Peyer's patch (tissue), 4 donors: ENCODE results near the gene DENND2C. TPM values are rescaled to one million over a fixed set of nuclear protein-coding genes. Genes with fewer than 3 reads are reported as not detected.

ENCODE experiments used
- DNase-seq, 3 donors: peaks; one replicate each; pipeline ENCODE4 v3.0.0-alpha.2; 2017 to 2019
- H3K27ac ChIP-seq, 4 donors: fragments of 200-600 bp; sonication (generic); one replicate each; pipeline ENCODE4 v1.5.1; 2016 to 2019
- H3K27me3 ChIP-seq, 2 donors: fragments of 200-600 bp; sonication (generic); one replicate each; pipeline ENCODE4 v1.5.1; 2019
- H3K36me3 ChIP-seq, 3 donors: fragments of 200-600 bp; sonication (generic); one replicate each; pipeline ENCODE4 v1.5.1; 2016 to 2019
- H3K4me1 ChIP-seq, 4 donors: fragments of 200-600 bp; sonication (generic); one replicate each; pipeline ENCODE4 v1.5.1; 2016 to 2019
- H3K4me3 ChIP-seq, 4 donors: fragments of 200-600 bp; sonication (generic); 1 replicate in 3 of 4; 2 replicates in 1 of 4; pipeline ENCODE4 v1.5.1; 2016 to 2019; ENCODE audit warnings: mild to moderate bottlenecking in 1 of 4
- H3K9me3 ChIP-seq, 4 donors: fragments of 200-600 bp; sonication (generic); one replicate each; pipeline ENCODE4 v1.5.1; 2016 to 2019; ENCODE audit warnings: mild to moderate bottlenecking in 1 of 4
- CTCF ChIP-seq, 6 experiments: fragments of 450-650 bp in 4 of 6; fragments of 200-600 bp in 2 of 6; sonication (generic) in 1 of 6; IDR thresholded peaks; one replicate each; pipeline ENCODE4 v1.5.1; 2017 to 2019; ENCODE audit warnings: antibody characterized with exemption in 6 of 6, mild to moderate bottlenecking in 3 of 6, moderate library complexity in 1 of 6
- POLR2A ChIP-seq, 2 donors: fragments of 450-650 bp; IDR thresholded peaks; one replicate each; pipeline ENCODE4 v1.5.1; 2017; ENCODE audit warnings: antibody characterized with exemption in 2 of 2, mild to moderate bottlenecking in 2 of 2, moderate library complexity in 2 of 2
- total RNA-seq, 4 donors: library from RNA; depleted of rRNA; stranded (reverse); fragments of >200 nt; gene quantifications; one replicate each; pipeline ENCODE4 v1.1.0, GENCODE V29; 2016

Gene DENND2C
- total RNA-seq, 4 donors from 2014 or later = 0.35 to 17.3 (median 0.82) TPM

DNA sequence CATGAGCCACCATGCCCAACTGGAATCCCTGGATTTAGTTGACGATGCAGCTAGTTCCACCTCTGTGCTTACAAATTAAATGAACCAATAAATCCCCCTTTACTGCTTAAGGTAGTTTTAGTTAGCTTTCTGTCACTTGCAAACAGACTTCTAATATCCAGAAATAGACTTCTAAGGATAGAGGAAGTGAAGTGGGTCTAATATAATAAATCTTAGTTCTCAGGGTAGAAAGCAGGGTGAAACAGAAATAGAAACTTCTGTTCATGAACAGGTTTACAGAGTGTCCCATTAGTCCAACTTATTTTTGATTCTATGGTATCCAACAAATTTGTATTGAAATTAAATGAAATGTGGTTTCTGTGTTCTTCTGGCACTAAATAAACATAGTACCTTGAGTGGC, 108.5 kb downstream of the DENND2C start:
- H3K36me3 ChIP-seq = peaks cover 0 to 10% (median 0%) of the 10 kb centered on the region in 3 donors
- TF ChIP-seq POLR2A (IDR thresholded peaks at IDR 0.05) (no peak), CTCF (IDR thresholded peaks at IDR 0.05) (no peak)
- no peaks in the 10 kb centered on the region for H3K9me3 ChIP-seq
- H3K4me3 ChIP-seq = no peak overlapping the region
- no peaks in the 10 kb centered on the region for H3K4me1 ChIP-seq
- no peak for DNase-seq
- no peak overlapping the region for H3K27ac ChIP-seq
- no peaks in the 10 kb centered on the region for H3K27me3 ChIP-seq

DNA sequence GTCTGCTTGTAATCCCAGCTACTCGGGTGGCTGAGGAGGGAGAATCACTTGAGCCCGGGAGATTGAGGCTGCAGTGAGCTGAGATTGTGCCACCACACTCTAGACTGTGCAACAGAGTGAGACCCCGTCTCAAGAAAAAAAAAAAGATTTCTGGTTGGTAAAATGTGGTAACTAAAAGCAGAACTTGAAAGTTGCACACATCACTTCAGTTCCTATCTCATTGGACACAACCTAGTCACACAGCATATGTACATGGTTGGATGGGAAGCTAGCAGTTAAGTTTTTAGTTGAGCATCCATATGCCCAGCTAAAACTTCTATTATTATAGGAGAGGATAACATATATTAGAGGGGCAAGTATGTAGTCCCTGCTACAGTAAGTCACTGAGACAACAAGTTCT, 110.5 kb downstream of the DENND2C start:
- H3K4me1 ChIP-seq = no peaks in the 10 kb centered on the region
- no peaks in the 10 kb centered on the region for H3K9me3 ChIP-seq
- H3K27ac ChIP-seq = no peak overlapping the region
- no peaks in the 10 kb centered on the region for H3K27me3 ChIP-seq
- H3K36me3 ChIP-seq = no peaks in the 10 kb centered on the region
- H3K4me3 ChIP-seq = no peak overlapping the region
- no peak for DNase-seq
- no peak for TF ChIP-seq CTCF (IDR thresholded peaks at IDR 0.05)
- TF ChIP-seq POLR2A (IDR thresholded peaks at IDR 0.05) = no peak

- H3K27me3 ChIP-seq = no peaks in the 10 kb centered on the region
Observed at GRCh38 chr1:114558544-114558943, 111.3 kb downstream of the DENND2C start.

DNA sequence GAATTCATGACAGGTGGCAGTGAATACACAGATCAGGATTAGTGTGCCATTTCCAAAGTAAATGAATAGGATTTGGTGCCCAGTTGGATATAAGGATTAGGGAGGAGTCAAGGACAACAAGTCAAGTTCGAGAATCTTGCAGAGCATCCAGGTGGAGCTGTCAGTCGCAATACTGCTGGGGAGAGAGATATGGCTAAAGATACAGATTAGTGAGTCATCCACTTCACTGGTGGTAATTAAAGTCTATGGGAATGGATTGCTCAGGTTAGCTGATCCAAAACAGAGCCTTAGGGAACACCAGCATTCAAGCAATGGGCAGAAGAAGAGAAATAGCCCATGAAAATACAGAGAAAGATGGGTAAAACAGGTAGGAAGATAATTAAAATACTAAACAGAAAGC, 115.3 kb downstream of the DENND2C start:
- Histone ChIP-seq H3K27me3 (no peaks in the 10 kb centered on the region), H3K9me3 (no peaks in the 10 kb centered on the region), H3K4me1 (no peaks in the 10 kb centered on the region), H3K27ac (no peak overlapping the region), H3K4me3 (no peak overlapping the region), H3K36me3 (no peaks in the 10 kb centered on the region)
- DNase-seq = no peak
- no peak for TF ChIP-seq POLR2A (IDR thresholded peaks at IDR 0.05)
- TF ChIP-seq CTCF (IDR thresholded peaks at IDR 0.05) = no peak

More at GRCh38 chr1:114558544-114558943, 111.3 kb downstream of the DENND2C start:
- H3K9me3 ChIP-seq = no peaks in the 10 kb centered on the region
- DNase-seq = no peak
- no peak overlapping the region for H3K4me3 ChIP-seq
- H3K4me1 ChIP-seq = no peaks in the 10 kb centered on the region
- H3K27ac ChIP-seq = no peak overlapping the region
- TF ChIP-seq POLR2A (IDR thresholded peaks at IDR 0.05) = no peak
- TF ChIP-seq CTCF (IDR thresholded peaks at IDR 0.05) = peak in 4 of 6 experiments; percentile 34 to 47 (median 45)
- no peaks in the 10 kb centered on the region for H3K36me3 ChIP-seq

GRCh38 chr1:114552106-114552639, 117.7 kb downstream of the DENND2C start:
- Histone ChIP-seq H3K36me3 (no peaks in the 10 kb centered on the region), H3K4me3 (no peak overlapping the region), H3K27ac (no peak overlapping the region), H3K4me1 (no peaks in the 10 kb centered on the region), H3K27me3 (no peaks in the 10 kb centered on the region), H3K9me3 (no peaks in the 10 kb centered on the region)
- TF ChIP-seq POLR2A (IDR thresholded peaks at IDR 0.05) = no peak
- no peak for TF ChIP-seq CTCF (IDR thresholded peaks at IDR 0.05)
- DNase-seq = no peak

DNA sequence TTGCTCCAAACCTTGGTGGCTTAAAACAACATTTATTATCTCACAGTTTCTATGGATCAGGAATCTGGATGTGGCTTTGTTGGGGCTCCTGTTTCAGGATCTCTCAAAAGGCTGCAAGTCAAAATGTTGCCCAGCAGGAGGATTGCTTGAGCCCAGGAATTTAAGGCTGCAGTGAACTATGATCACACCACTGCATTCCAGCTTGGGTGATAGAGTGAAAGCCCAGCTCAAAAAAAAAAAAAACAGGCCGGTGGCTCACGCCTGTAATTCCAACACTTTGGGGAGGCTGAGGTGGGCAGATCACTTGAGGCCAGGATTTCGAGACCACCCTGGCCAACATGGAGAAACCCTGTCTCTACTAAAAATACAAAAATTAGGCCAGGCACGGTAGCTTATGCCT, 118.4 kb downstream of the DENND2C start:
- TF ChIP-seq CTCF (IDR thresholded peaks at IDR 0.05) (no peak), POLR2A (IDR thresholded peaks at IDR 0.05) (no peak)
- Histone ChIP-seq H3K27ac (no peak overlapping the region), H3K4me1 (no peaks in the 10 kb centered on the region), H3K9me3 (no peaks in the 10 kb centered on the region), H3K27me3 (no peaks in the 10 kb centered on the region), H3K4me3 (no peak overlapping the region), H3K36me3 (no peaks in the 10 kb centered on the region)
- no peak for DNase-seq
